ENCODE results near the gene INTS11. TPM values are rescaled to one million over a fixed set of nuclear protein-coding genes. Genes with fewer than 3 reads are reported as not detected.

The INTS11 gene
- total and polyA plus RNA-seq, 9 of the 15 experiments (the other 6 are each of a cell fraction or from before 2014, with no cell fraction given), result 3.6 to 183 (median 110) TPM

- peak within 1 kb of the TSS; percentile 91 for H2AFZ ChIP-seq (ENCODE audit: low read depth, low read length)
- H4K20me1 ChIP-seq (replicated peaks; ENCODE audit: control insufficient read depth, insufficient read depth, low read length), result peaks cover 36% of the 10 kb centered on the region
- H3K4me2 ChIP-seq (ENCODE audit: insufficient read depth, low read length), result peak within 1 kb of the TSS; percentile 91
- ChIA-PET CTCF (ENCODE audit: low intra/inter-chr PET ratio) (interaction anchor here (0.6 to 1.4 kb wide), 5 partner anchors 26 to 227 kb away, joined by 3 to 5 read pairs (median 3); partner anchors contain the start of gene AURKAIP1), POLR2A (no interaction called here)
- H3K27ac ChIP-seq (ENCODE audit: extremely low read depth, low read depth, low read length), result peak within 1 kb of the TSS; percentile 96
- intact Hi-C loops (cut with micrococcal nuclease) (loop anchor here (2.0 kb wide), 1 partner anchor 23 kb away; no protein-coding TSS in a partner anchor), in situ Hi-C loops (cut with MboI) (no loop called here)
- H3K9ac ChIP-seq (ENCODE audit: insufficient read depth in 1 of 2, low read depth in 2 of 2, low read length in 2 of 2), result peak within 1 kb of the TSS; percentile 96 to 100
- DNase-seq (ENCODE audit: extremely low read depth in 1 of 4, low spot score in 3 of 4) (peak; percentile 82 to 93 (median 89)), FAIRE-seq (no peak), ATAC-seq (peak; percentile 62)
- H3K36me3 ChIP-seq (ENCODE audit: control insufficient read depth, insufficient read depth, low read length), result peaks cover 12% of the 10 kb centered on the region; the same call in 1 of the 3 replicates
- peaks cover 48% of the 10 kb centered on the region for H3K79me2 ChIP-seq (ENCODE audit: control insufficient read depth, insufficient read depth, low read length)
- peaks cover 14 to 82% of the 10 kb centered on the region in 2 experiments; a peak in 3 of 5 replicates for H3K4me1 ChIP-seq (replicated peaks in 1 of 2; ENCODE audit: control insufficient read depth in 2 of 2, insufficient read depth in 2 of 2, low read length in 2 of 2)
- BruUV-seq (replicated peaks), result no TSS peak
- no peaks in the 10 kb centered on the region for H3K9me3 ChIP-seq (replicated peaks; ENCODE audit: control insufficient read depth, insufficient read depth, low read depth, low read length)
- WGBS (ENCODE audit: insufficient coverage, low coverage, missing lambda C conversion rate), result 0% methylated on average over 52 of the region's 122 CpGs
- H3K4me3 ChIP-seq, result peak within 1 kb of the TSS; percentile 98
- H3K9me1 ChIP-seq (ENCODE audit: control insufficient read depth, insufficient read depth, low read length), result peaks cover 8% of the 10 kb centered on the region
- no peaks in the 10 kb centered on the region for H3K27me3 ChIP-seq (ENCODE audit: control insufficient read depth in 2 of 2, insufficient read depth in 2 of 2, low read length in 2 of 2)
- TF ChIP-seq WHSC1 (IDR thresholded peaks at IDR 0.05; ENCODE audit: low read length) (no peak), ZNF589 (CRISPR knock-in tag; IDR thresholded peaks at IDR 0.05; ENCODE audit: low read depth) (peak; percentile 30; the same call in 1 of the 2 replicates), GTF2B (IDR thresholded peaks at IDR 0.05; ENCODE audit: extremely low read depth, insufficient read length) (no peak), MTA3 (IDR thresholded peaks at IDR 0.05; ENCODE audit: borderline replicate concordance) (peak; percentile 76; the same call in 1 of the 2 replicates), ATF2 (CRISPR knock-in tag; IDR thresholded peaks at IDR 0.05) (no peak), PTBP1 (IDR thresholded peaks at IDR 0.05; ENCODE audit: low read depth, low read length) (no peak), ZBTB1 (CRISPR knock-in tag; IDR thresholded peaks at IDR 0.05; ENCODE audit: borderline replicate concordance, low read depth) (no peak), ETS1 (conservative IDR thresholded peaks at IDR 0.05; ENCODE audit: control insufficient read depth, low read depth, low read length) (no peak; the same call in 1 of the 2 replicates), BMI1 (IDR thresholded peaks at IDR 0.05; ENCODE audit: low read length) (no peak), ZKSCAN1 (IDR thresholded peaks at IDR 0.05; ENCODE audit: low read depth, low read length) (0 out of 2 replicates have a peak, but pooled peaks have one; percentile 9), NR2C2 (CRISPR knock-in tag; IDR thresholded peaks at IDR 0.05) (no peak), NR2C2 (tag; IDR thresholded peaks at IDR 0.05) (peak; percentile 40; the same call in 1 of the 2 replicates), RUNX1 (IDR thresholded peaks at IDR 0.05; ENCODE audit: low read depth) (no peak), TCF7 (IDR thresholded peaks at IDR 0.05; ENCODE audit: borderline replicate concordance) (no peak), HCFC1 (IDR thresholded peaks at IDR 0.05; ENCODE audit: low read depth, low read length) (peak; percentile 17; the same call in 1 of the 2 replicates), NR4A1 (CRISPR knock-in tag; IDR thresholded peaks at IDR 0.05) (no peak), NR4A1 (tag; IDR thresholded peaks at IDR 0.05) (peak; percentile 70; the same call in 1 of the 2 replicates), ZBTB17 (CRISPR knock-in tag; IDR thresholded peaks at IDR 0.05) (peak; percentile 78), ATF1 (CRISPR knock-in tag; IDR thresholded peaks at IDR 0.05) (no peak), ATF1 (tag; IDR thresholded peaks at IDR 0.05) (peak; percentile 29; the same call in 1 of the 2 replicates), PHF8 (IDR thresholded peaks at IDR 0.05; ENCODE audit: borderline replicate concordance, low read length) (peak; percentile 79; the same call in 1 of the 2 replicates)
Measured at GRCh38 chr1:1349256-1350012, 25.0 kb upstream of the INTS11 start, which contains the start of gene DVL1. DVL1 (minus strand) TSS chr1:1349418; CDS start chr1:1349065, 353 bp downstream.

Measured in K562 (cell line).